IMR-90 (cell line): ENCODE results near the gene CD82. TPM values are rescaled to one million over a fixed set of nuclear protein-coding genes. Genes with fewer than 3 reads are reported as not detected.

Experiments used
- ATAC-seq: fragments of 200-7000 bp; cut with Tn5 transposase; 2 replicates; pipeline ENCODE4 v1.9.1; 2020; ENCODE audit warnings: low read depth, mild to moderate bottlenecking, moderate library complexity
- BruUV-seq: library from RNA; stranded (reverse); fragments of 400-500 nt; replicated peaks from 2 replicates; lab custom pipeline; 2021; lab: Mats Ljungman, UMichigan
- CTCF ChIA-PET: fragments of 300-600 bp; formaldehyde crosslinking; extraction: SDS; loops from one replicate; lab custom pipeline; 2021; ENCODE audit warnings: antibody characterized with exemption; lab: Yijun Ruan, JAX
- POLR2A ChIA-PET: fragments of 300-600 bp; sonication (Branson Sonifier 250); formaldehyde crosslinking; loops from one replicate; lab custom pipeline; 2022; ENCODE audit warnings: antibody characterized with exemption; ENCODE audit not compliant: unreplicated experiment; lab: Charles Lee
- DNase-seq: peaks from one replicate; pipeline ENCODE4 v3.0.0; 2013
- H2AFZ ChIP-seq: replicated peaks from 2 replicates; pipeline ENCODE3; 2013; ENCODE audit warnings: low read length, mild to moderate bottlenecking; ENCODE audit not compliant: poor library complexity
- H2AK5ac ChIP-seq: 2 replicates; pipeline ENCODE4 v1.6.1; 2013; ENCODE audit warnings: low read depth, low read length, inconsistent platforms
- H2AK9ac ChIP-seq: replicated peaks from 2 replicates; pipeline ENCODE3; 2013; ENCODE audit warnings: mild to moderate bottlenecking, low read depth, low read length, moderate library complexity; ENCODE audit not compliant: poor library complexity
- H2BK120ac ChIP-seq: 2 replicates; pipeline ENCODE4 v1.6.1; 2013; ENCODE audit warnings: low read depth, low read length, inconsistent platforms
- H2BK15ac ChIP-seq: 3 replicates; pipeline ENCODE4 v1.6.1; 2013; ENCODE audit warnings: low read depth, low read length, inconsistent platforms
- H2BK20ac ChIP-seq: 2 replicates; pipeline ENCODE4 v1.6.1; 2013; ENCODE audit warnings: low read depth, mild to moderate bottlenecking, inconsistent platforms, low read length, moderate library complexity
- H2BK5ac ChIP-seq: 2 replicates; pipeline ENCODE4 v1.6.1; 2013; ENCODE audit warnings: mild to moderate bottlenecking, low read depth, low read length, inconsistent platforms; ENCODE audit not compliant: poor library complexity, severe bottlenecking
- H3K14ac ChIP-seq: replicated peaks from 2 replicates; pipeline ENCODE4 v1.6.1; 2013; ENCODE audit warnings: low read depth, low read length, inconsistent platforms
- H3K18ac ChIP-seq: 2 replicates; pipeline ENCODE4 v1.6.1; 2013; ENCODE audit warnings: low read depth, low read length, control low read depth
- H3K23ac ChIP-seq: 2 replicates; pipeline ENCODE4 v1.6.1; 2013; ENCODE audit warnings: low read depth, low read length, inconsistent platforms
- H3K27ac ChIP-seq: 2 replicates; pipeline ENCODE4 v1.5.1; 2013; ENCODE audit warnings: mild to moderate bottlenecking, control low read depth, low read length; ENCODE audit not compliant: insufficient read depth
- H3K27me3 ChIP-seq: 2 replicates; pipeline ENCODE4 v1.6.1; 2013; ENCODE audit warnings: low read length; ENCODE audit not compliant: control insufficient read depth, insufficient read depth
- H3K36me3 ChIP-seq: 2 replicates; pipeline ENCODE4 v1.6.1; 2013; ENCODE audit warnings: low read length, mixed read lengths; ENCODE audit not compliant: control insufficient read depth, insufficient read depth
- H3K4ac ChIP-seq: 2 replicates; pipeline ENCODE4 v1.6.1; 2013; ENCODE audit warnings: low read depth, low read length, inconsistent platforms
- H3K4me1 ChIP-seq: 2 replicates; pipeline ENCODE4 v1.6.1; 2013; ENCODE audit warnings: low read length, mixed read lengths; ENCODE audit not compliant: control insufficient read depth, insufficient read depth
- H3K4me2 ChIP-seq: 2 replicates; pipeline ENCODE4 v1.6.1; 2013; ENCODE audit warnings: low read depth, mild to moderate bottlenecking, control low read depth, low read length, moderate library complexity
- H3K4me3 ChIP-seq: 2 replicates; pipeline ENCODE4 v1.5.1; 2013; ENCODE audit warnings: low read depth, mild to moderate bottlenecking, control low read depth, low read length, moderate library complexity; ENCODE audit not compliant: insufficient read depth
- H3K56ac ChIP-seq: 2 replicates; pipeline ENCODE4 v1.6.1; 2013; ENCODE audit warnings: low read length, inconsistent platforms; ENCODE audit not compliant: insufficient read depth; ENCODE audit errors: extremely low read depth
- H3K79me1 ChIP-seq, 2 experiments: 2 replicates each; pipeline ENCODE4 v1.6.1; 2013; ENCODE audit warnings: low read length in 2 of 2, inconsistent platforms in 1 of 2, low read depth in 1 of 2
- H3K9ac ChIP-seq: 2 replicates; pipeline ENCODE4 v1.6.1; 2013; ENCODE audit warnings: low read depth, low read length, control low read depth
- H3K9me1 ChIP-seq: 2 replicates; pipeline ENCODE4 v1.6.1; 2013; ENCODE audit warnings: low read length, inconsistent platforms; ENCODE audit not compliant: insufficient read depth
- H3K9me3 ChIP-seq: 2 replicates; pipeline ENCODE4 v1.6.1; 2013; ENCODE audit warnings: low read length; ENCODE audit not compliant: control insufficient read depth, insufficient read depth
- H4K20me1 ChIP-seq: 2 replicates; pipeline ENCODE4 v1.6.1; 2013; ENCODE audit warnings: low read length, inconsistent platforms; ENCODE audit not compliant: insufficient read depth
- H4K5ac ChIP-seq: 2 replicates; pipeline ENCODE4 v1.6.1; 2013; ENCODE audit warnings: mild to moderate bottlenecking, low read depth, low read length, control low read depth
- H4K8ac ChIP-seq, 2 experiments: 2 replicates each; pipeline ENCODE4 v1.6.1; 2013; ENCODE audit warnings: low read depth in 2 of 2, low read length in 2 of 2, control low read depth in 1 of 2, inconsistent platforms in 1 of 2
- H4K91ac ChIP-seq: 2 replicates; pipeline ENCODE4 v1.6.1; 2013; ENCODE audit warnings: low read depth, low read length, inconsistent platforms; ENCODE audit not compliant: insufficient read depth
- BHLHE40 ChIP-seq: fragments of 150-350 bp; IDR thresholded peaks from 2 replicates; pipeline ENCODE4 v1.6.1; 2016; ENCODE audit warnings: mild to moderate bottlenecking, low read depth, low read length
- CEBPB ChIP-seq: IDR thresholded peaks from 2 replicates; pipeline ENCODE4 v1.6.1; 2012; ENCODE audit warnings: low read depth, low read length, improper control_type of control experiment
- CHD1 ChIP-seq: IDR thresholded peaks from 2 replicates; pipeline ENCODE4 v1.6.1; 2012; ENCODE audit warnings: low read depth, low read length, improper control_type of control experiment
- CTCF ChIP-seq: conservative IDR thresholded peaks from 2 replicates; pipeline ENCODE4 v1.5.1; 2012; ENCODE audit warnings: mild to moderate bottlenecking, low read depth, low read length, improper control_type of control experiment
- ELK1 ChIP-seq: fragments of 150-350 bp; IDR thresholded peaks from 2 replicates; pipeline ENCODE4 v1.6.1; 2016; ENCODE audit warnings: low read depth, mild to moderate bottlenecking, low read length, moderate library complexity, borderline replicate concordance
- FOS ChIP-seq: fragments of 150-350 bp; IDR thresholded peaks from 2 replicates; pipeline ENCODE4 v1.6.1; 2016; ENCODE audit warnings: low read depth, low read length
- MAFK ChIP-seq: IDR thresholded peaks from 2 replicates; pipeline ENCODE4 v1.6.1; 2012; ENCODE audit warnings: low read depth, low read length, improper control_type of control experiment
- MAZ ChIP-seq: IDR thresholded peaks from 2 replicates; pipeline ENCODE4 v1.6.1; 2012; ENCODE audit warnings: low read depth, mild to moderate bottlenecking, low read length, improper control_type of control experiment, moderate library complexity, borderline replicate concordance
- MXI1 ChIP-seq: IDR thresholded peaks from 2 replicates; pipeline ENCODE4 v1.6.1; 2012; ENCODE audit warnings: low read depth, mild to moderate bottlenecking, low read length, moderate library complexity, borderline replicate concordance
- NFE2L2 ChIP-seq: fragments of 150-350 bp; IDR thresholded peaks from 2 replicates; pipeline ENCODE4 v1.6.1; 2016; ENCODE audit warnings: low read depth, mild to moderate bottlenecking, low read length
- POLR2A ChIP-seq: IDR thresholded peaks from 2 replicates; pipeline ENCODE4 v1.6.1; 2012; ENCODE audit warnings: mild to moderate bottlenecking, low read depth, low read length
- RAD21 ChIP-seq: IDR thresholded peaks from 2 replicates; pipeline ENCODE4 v1.6.1; 2012; ENCODE audit warnings: low read length, improper control_type of control experiment
- RCOR1 ChIP-seq: IDR thresholded peaks from 2 replicates; pipeline ENCODE4 v1.6.1; 2012; ENCODE audit warnings: mild to moderate bottlenecking, low read length, improper control_type of control experiment; ENCODE audit not compliant: insufficient replicate concordance
- RFX5 ChIP-seq: IDR thresholded peaks from 2 replicates; pipeline ENCODE4 v1.8.0; 2012; ENCODE audit warnings: low read depth, mild to moderate bottlenecking, low read length, moderate library complexity
- SMC3 ChIP-seq: fragments of 150-350 bp; IDR thresholded peaks from 2 replicates; pipeline ENCODE4 v1.6.1; 2016; ENCODE audit warnings: low read depth, mild to moderate bottlenecking, antibody characterized with exemption, low read length, moderate library complexity
- USF2 ChIP-seq: fragments of 150-350 bp; IDR thresholded peaks from 2 replicates; pipeline ENCODE4 v1.6.1; 2017; ENCODE audit warnings: mild to moderate bottlenecking, antibody characterized with exemption, low read length, low read depth
- WGBS, 2 experiments: methylation state at CpG; one replicate each; pipeline versions ENCODE4 v1.1.5 to v1.1.7; 2013; ENCODE audit warnings: missing lambda C conversion rate in 2 of 2; ENCODE audit not compliant: insufficient read length in 1 of 2; ENCODE audit errors: extremely low coverage in 2 of 2; 5-methylcytosine and 5-hydroxymethylcytosine counted together
- dilution Hi-C: fragments of 300-500 bp; cut with HindIII; formaldehyde crosslinking; loops from one replicate; pipeline ENCODE4 v1.14.3; 2018; ENCODE audit warnings: low sequenced_read_pairs; ENCODE audit not compliant: unreplicated experiment
- in situ Hi-C: fragments of 300-500 bp; cut with MboI; formaldehyde crosslinking; loops from 3 replicates; pipeline ENCODE4 v1.14.3; 2019; ENCODE audit warnings: low sequenced_read_pairs, inconsistent platforms, mixed read lengths
- intact Hi-C: fragments of 100-400 bp; cut with micrococcal nuclease; formaldehyde crosslinking; loops from 2 replicates; pipeline ENCODE4 v1.10.0; 2022
- polyA plus RNA-seq, 3 experiments: library from polyadenylated mRNA; depleted of rRNA; stranded (reverse); fragments of >200 nt; gene quantifications; 2 replicates each; pipeline ENCODE4 v1.2.3, GENCODE V29; 2012; ENCODE audit warnings: low replicate concordance in 1 of 3
- total RNA-seq: library from RNA; depleted of rRNA; stranded (reverse); fragments of >200 nt; gene quantifications from 2 replicates; pipeline ENCODE4 v1.2.3, GENCODE V29; 2012

Gene CD82
- total and polyA plus RNA-seq, 2 of the 4 experiments (the other 2 are of a cell fraction): 32.8 to 49.4 TPM

GRCh38 chr11:44528581-44528980, 36.9 kb upstream of the CD82 start:
- POLR2A ChIA-PET: no interaction called here
- H3K27ac ChIP-seq: no peak overlapping the region
- TF ChIP-seq MXI1 (no peak), ELK1 (no peak), CEBPB (no peak), USF2 (no peak), SMC3 (no peak), RFX5 (no peak), RAD21 (no peak), MAZ (no peak), FOS (no peak), POLR2A (no peak), CHD1 (no peak), RCOR1 (no peak), MAFK (no peak), CTCF (no peak), BHLHE40 (no peak), NFE2L2 (no peak)
- in situ Hi-C loops (no loop called here), intact Hi-C loops (no loop called here), dilution Hi-C loops (no loop called here)
- 0 out of 2 replicates have a peak, but pooled peaks cover 3% of the 10 kb centered on the region for H3K9me1 ChIP-seq
- H3K27me3 ChIP-seq: peaks cover 6% of the 10 kb centered on the region; the same call in 1 of the 2 replicates
- H4K91ac ChIP-seq: no peak overlapping the region
- H2AFZ ChIP-seq: no peak overlapping the region
- no peak overlapping the region for H3K9ac ChIP-seq
- H2BK15ac ChIP-seq: no peak overlapping the region
- no CpG with 5 or more reads among the region's 2 CpGs for WGBS, 2 experiments
- no peak overlapping the region for H2AK9ac ChIP-seq
- H3K4me1 ChIP-seq: no peaks in the 10 kb centered on the region
- no peak for DNase-seq
- no peaks in the 10 kb centered on the region for H3K9me3 ChIP-seq
- no peak overlapping the region for H4K8ac ChIP-seq
- no peak overlapping the region for H3K14ac ChIP-seq
- no TSS peak for BruUV-seq
- no peak overlapping the region for H3K56ac ChIP-seq
- no peak overlapping the region for H2BK5ac ChIP-seq
- H3K36me3 ChIP-seq: no peaks in the 10 kb centered on the region
- no peak overlapping the region for H3K4ac ChIP-seq
- H4K5ac ChIP-seq: no peak overlapping the region
- H4K20me1 ChIP-seq: no peaks in the 10 kb centered on the region
- no peak overlapping the region for H2BK120ac ChIP-seq
- H3K18ac ChIP-seq: no peak overlapping the region
- H3K23ac ChIP-seq: no peak overlapping the region
- no peak for ATAC-seq
- CTCF ChIA-PET: no interaction called here
- H3K79me1 ChIP-seq: no peaks in the 10 kb centered on the region
- H2BK20ac ChIP-seq: no peak overlapping the region
- H2AK5ac ChIP-seq: no peak overlapping the region
- no peak overlapping the region for H3K4me2 ChIP-seq
- no peak overlapping the region for H3K4me3 ChIP-seq
